Fibroblast of skin of right biceps (primary cell): ENCODE results near the gene FOXL1.
A peak's percentile ranks its signal among the peaks of the same experiment; 100 is the strongest.

Source experiments
- DNase-seq: peaks from one replicate; pipeline ENCODE4 v3.0.0-alpha.2; 2013

Gene FOXL1

GRCh38 chr16:86578061-86578599 is at the start of gene FOXL1:
Gene FOXL1 (plus strand): TSS chr16:86578549. CDS start chr16:86578724, 175 bp downstream.
- DNase-seq = peak; percentile 90

GRCh38 chr16:86529160-86529559 is 49.2 kb upstream of the FOXL1 start:
- DNase-seq = no peak

- no peak for DNase-seq
Observed at GRCh38 chr16:86530251-86531190, 47.8 kb upstream of the FOXL1 start.

DNA sequence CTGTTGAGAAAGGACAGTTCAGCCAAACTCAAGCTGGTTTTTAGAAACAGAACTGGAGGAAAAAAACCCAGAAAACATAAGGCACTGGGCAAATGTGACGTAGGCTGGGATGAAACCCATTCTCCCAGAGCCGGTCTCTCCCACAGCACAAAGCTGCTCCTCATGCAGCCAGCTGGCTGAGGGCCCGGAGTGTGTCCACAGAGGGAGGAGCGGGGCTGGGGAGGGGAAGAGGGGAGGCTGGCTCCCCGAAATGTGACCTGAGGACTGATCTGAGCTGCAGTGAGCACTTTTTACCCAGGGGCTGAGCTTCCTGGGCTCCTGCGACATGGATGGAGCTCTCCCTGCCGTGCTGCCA is 47.2 kb upstream of the FOXL1 start:
- no peak for DNase-seq

- DNase-seq = no peak
Observed at GRCh38 chr16:86531641-86532525, 46.5 kb upstream of the FOXL1 start.

- no peak for DNase-seq
Observed at GRCh38 chr16:86532526-86532815, 45.9 kb upstream of the FOXL1 start.

GRCh38 chr16:86533076-86533475 is 45.3 kb upstream of the FOXL1 start:
- no peak for DNase-seq

DNA sequence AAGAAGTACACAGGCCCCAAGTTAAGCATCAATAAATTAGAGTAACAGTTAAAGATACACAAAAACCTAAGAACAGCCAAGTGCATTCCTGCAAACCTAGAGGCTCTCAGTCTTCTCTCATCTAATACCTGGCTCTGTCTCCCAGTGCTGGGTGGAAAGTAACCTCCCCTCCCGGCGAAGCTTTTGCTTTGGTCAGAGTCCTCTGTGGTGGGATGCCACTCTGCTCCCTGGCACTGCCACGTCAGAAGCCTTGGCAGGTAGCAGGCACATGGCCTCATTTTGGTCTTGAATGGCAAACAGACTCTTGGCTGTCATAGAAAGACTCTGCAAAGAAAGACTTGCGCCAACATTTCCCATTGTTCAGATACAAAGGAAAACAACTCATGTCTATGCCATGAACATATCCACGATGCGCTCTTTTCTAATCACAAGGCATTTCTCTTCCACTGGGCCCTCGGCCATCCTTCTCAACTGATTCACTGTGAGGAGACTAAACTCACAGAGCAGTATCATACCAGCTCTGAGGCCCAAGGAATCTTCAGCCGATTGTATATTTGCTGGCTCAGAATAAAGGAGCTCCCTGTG is 44.5 kb upstream of the FOXL1 start:
- DNase-seq = no peak

- no peak for DNase-seq
Observed at GRCh38 chr16:86534779-86535615, 43.4 kb upstream of the FOXL1 start.

- no peak for DNase-seq
Observed at GRCh38 chr16:86536621-86537020, 41.7 kb upstream of the FOXL1 start.

DNA sequence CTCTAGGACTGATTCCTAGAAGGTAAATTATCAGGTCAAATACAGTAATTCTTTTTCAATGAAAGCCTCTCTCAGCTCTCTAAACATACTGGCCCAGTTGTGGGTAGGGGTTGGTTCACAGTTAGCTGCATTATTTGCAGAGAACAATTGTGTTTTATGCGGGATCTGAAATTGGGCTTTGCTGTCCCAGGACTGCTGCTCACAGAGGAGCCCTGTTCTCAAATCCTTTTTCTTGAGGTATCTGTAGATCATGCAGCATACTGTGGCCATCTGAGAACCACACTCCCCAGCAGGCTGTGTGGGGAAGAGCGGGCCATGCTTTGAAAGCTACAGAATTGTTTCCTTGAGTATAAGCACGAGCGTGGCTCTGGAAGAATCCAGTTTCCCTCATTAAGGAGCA is 40.9 kb upstream of the FOXL1 start:
- no peak for DNase-seq

DNA sequence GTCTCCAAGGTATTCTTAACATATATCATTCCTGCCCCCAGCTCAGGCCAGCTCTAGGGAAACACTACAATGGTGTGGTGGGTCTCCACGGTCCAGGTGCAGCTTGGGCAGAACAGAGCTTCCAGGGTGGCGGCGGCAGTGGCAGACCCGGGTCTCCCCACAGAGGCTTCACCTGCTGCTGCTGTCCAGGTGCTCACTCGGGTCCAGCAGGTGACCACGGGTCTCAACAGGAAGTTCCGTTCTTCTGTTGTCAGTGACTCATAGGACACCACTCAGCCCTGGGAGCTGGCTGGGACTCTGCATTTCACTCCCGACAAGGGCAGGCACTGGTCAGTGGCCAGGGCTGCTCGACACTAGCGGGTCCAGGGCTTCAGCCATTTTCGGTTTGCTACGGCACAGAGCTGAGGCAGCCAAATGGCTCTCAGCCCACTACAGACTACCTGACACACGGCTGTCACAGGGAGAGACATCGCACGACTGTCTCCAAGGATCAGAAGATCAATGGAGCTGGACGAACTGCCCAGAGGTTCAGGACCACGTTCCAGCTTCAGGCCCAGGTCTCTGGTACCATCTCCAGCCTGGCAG is 40.1 kb upstream of the FOXL1 start:
- no peak for DNase-seq

DNA sequence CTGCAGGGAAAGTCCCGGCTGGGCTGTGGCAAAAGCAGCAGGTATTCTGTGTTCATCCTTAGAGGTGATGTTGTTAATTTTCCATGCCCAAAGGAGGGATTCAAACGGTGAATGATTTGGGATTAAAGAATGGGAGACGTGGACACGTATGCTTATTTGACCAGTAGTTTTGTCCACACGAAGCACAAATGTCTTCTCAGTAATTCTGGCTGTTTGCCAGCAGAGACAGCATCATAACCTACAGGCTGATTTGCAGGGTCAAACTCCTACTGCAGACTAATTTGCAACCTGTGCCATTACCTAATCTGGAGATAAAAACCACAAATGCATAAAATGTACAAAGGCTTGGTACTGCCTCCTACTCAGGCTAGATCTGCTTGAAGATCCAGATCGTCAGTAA is 37.5 kb upstream of the FOXL1 start:
- DNase-seq = no peak

- no peak for DNase-seq
Observed at GRCh38 chr16:86541560-86541959, 36.8 kb upstream of the FOXL1 start.

- no peak for DNase-seq
Observed at GRCh38 chr16:86542756-86543750, 35.3 kb upstream of the FOXL1 start.

DNA sequence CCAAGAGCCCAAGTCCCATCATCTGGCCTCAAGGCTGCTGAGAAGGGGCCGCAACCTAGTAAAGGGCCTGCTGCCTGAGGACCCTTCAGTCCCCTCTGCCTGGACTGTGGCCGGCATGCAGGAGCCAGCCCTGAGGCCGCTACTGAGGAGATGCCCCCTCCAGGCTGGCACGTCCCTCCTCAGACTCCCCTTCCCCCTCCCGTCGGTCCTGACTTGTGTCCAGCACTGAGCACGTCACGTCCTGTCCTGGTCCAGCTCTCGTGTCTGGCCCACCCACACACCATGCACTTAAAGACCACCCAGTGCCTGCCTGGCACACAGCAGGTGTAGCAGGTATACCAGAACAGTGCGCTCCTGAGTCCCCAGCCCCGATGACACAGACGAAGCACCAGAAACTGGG is 32.9 kb upstream of the FOXL1 start:
- no peak for DNase-seq

- DNase-seq = no peak
Observed at GRCh38 chr16:86545954-86546637, 32.3 kb upstream of the FOXL1 start.

GRCh38 chr16:86546638-86547013 is 31.7 kb upstream of the FOXL1 start:
- DNase-seq = no peak

- no peak for DNase-seq
Observed at GRCh38 chr16:86547286-86547685, 31.1 kb upstream of the FOXL1 start.
